ENCODE measurements around the gene PICK1.

The PICK1 gene

DNA sequence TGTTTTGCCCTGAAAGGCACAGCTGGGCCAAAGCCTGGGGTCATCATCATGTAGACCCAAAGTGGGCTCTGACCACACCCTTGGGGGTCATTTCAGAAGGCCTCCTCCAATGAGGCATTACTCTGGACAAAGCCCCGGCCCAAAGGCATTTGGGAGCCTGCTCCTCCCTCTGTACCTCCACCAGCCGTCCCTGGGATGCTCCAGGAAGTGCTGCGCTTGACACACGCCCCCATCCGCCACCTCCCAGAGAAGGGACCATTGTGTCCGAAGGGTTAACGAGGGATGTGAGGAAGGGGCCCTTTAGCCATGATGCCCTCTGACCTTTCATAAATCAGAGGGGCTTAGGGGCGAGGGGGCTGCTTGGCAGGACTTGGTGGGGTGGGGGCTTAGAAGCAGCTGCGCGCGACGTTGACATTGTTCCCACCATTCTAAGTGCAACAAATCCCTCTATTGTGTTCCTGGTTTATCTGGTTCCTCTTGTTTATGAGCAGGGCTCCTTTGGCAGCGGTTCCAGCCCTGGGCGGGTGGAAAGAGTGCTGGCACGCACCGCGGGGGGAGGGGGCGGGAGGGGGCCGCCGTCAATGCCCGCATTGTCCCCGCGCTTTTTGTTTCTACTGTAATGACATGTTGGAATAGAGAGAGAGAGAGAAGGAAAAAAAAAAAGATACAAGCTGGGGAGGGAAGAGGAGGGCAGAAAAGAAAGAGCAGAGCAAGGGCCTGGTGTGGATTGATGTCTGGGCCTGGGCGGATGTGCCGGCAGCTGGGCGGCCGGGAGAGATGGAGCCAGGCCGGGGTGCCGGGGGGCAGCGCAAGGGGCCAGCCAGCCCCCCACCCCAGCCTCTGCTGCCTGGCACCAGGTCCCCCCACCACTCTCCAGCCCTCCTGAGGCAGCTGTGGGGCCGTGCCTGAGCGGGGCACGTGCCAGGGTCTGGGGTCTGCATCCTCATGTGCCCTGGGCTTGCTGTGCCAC lies 40.7 kb upstream of the PICK1 start:
- H3K4me1 ChIP-seq, result peaks cover 7% of the 10 kb centered on the region
- no peaks in the 10 kb centered on the region for H3K9me3 ChIP-seq (ENCODE audit: control insufficient read depth, low read length)
- no peaks in the 10 kb centered on the region for H3K79me2 ChIP-seq
- H3K9ac ChIP-seq, result no peak overlapping the region
- peak overlapping the region; percentile 35 for H3K4me2 ChIP-seq (ENCODE audit: low read length)
- peak overlapping the region; percentile 78 for H2AFZ ChIP-seq
- no peak for TF ChIP-seq CTCF (IDR thresholded peaks at IDR 0.05)
- H3K36me3 ChIP-seq (ENCODE audit: control insufficient read depth, insufficient read depth, low read length), result no peaks in the 10 kb centered on the region
- H3K27ac ChIP-seq, result peak overlapping the region; percentile 36
- no peak overlapping the region for H3K4me3 ChIP-seq (ENCODE audit: low read depth, low read length)
- H3K27me3 ChIP-seq (ENCODE audit: control insufficient read depth, insufficient read depth, low read length), result no peaks in the 10 kb centered on the region

- H3K4me3 ChIP-seq (ENCODE audit: low read depth, low read length), result no peak overlapping the region
- no peaks in the 10 kb centered on the region for H3K79me2 ChIP-seq
- H3K9ac ChIP-seq, result no peak overlapping the region
- peaks cover 7% of the 10 kb centered on the region for H3K4me1 ChIP-seq
- H2AFZ ChIP-seq, result peak overlapping the region; percentile 78
- no peak for TF ChIP-seq CTCF (IDR thresholded peaks at IDR 0.05)
- H3K27ac ChIP-seq, result peak overlapping the region; percentile 36
- H3K9me3 ChIP-seq (ENCODE audit: control insufficient read depth, low read length), result no peaks in the 10 kb centered on the region
- H3K4me2 ChIP-seq (ENCODE audit: low read length), result peak overlapping the region; percentile 19
- H3K36me3 ChIP-seq (ENCODE audit: control insufficient read depth, insufficient read depth, low read length), result no peaks in the 10 kb centered on the region
- H3K27me3 ChIP-seq (ENCODE audit: control insufficient read depth, insufficient read depth, low read length), result no peaks in the 10 kb centered on the region
Measured at GRCh38 chr22:38017272-38017920, 39.8 kb upstream of the PICK1 start.

- Histone ChIP-seq H3K9ac (no peak overlapping the region), H3K36me3 (ENCODE audit: control insufficient read depth, insufficient read depth, low read length) (no peaks in the 10 kb centered on the region), H3K27ac (no peak overlapping the region), H2AFZ (no peak overlapping the region), H3K9me3 (ENCODE audit: control insufficient read depth, low read length) (no peaks in the 10 kb centered on the region), H3K4me1 (peaks cover 7% of the 10 kb centered on the region), H3K79me2 (no peaks in the 10 kb centered on the region), H3K4me3 (ENCODE audit: low read depth, low read length) (no peak overlapping the region), H3K4me2 (ENCODE audit: low read length) (no peak overlapping the region), H3K27me3 (ENCODE audit: control insufficient read depth, insufficient read depth, low read length) (no peaks in the 10 kb centered on the region)
- TF ChIP-seq CTCF (IDR thresholded peaks at IDR 0.05), result no peak
Measured at GRCh38 chr22:38017939-38018885, 39.0 kb upstream of the PICK1 start.

DNA sequence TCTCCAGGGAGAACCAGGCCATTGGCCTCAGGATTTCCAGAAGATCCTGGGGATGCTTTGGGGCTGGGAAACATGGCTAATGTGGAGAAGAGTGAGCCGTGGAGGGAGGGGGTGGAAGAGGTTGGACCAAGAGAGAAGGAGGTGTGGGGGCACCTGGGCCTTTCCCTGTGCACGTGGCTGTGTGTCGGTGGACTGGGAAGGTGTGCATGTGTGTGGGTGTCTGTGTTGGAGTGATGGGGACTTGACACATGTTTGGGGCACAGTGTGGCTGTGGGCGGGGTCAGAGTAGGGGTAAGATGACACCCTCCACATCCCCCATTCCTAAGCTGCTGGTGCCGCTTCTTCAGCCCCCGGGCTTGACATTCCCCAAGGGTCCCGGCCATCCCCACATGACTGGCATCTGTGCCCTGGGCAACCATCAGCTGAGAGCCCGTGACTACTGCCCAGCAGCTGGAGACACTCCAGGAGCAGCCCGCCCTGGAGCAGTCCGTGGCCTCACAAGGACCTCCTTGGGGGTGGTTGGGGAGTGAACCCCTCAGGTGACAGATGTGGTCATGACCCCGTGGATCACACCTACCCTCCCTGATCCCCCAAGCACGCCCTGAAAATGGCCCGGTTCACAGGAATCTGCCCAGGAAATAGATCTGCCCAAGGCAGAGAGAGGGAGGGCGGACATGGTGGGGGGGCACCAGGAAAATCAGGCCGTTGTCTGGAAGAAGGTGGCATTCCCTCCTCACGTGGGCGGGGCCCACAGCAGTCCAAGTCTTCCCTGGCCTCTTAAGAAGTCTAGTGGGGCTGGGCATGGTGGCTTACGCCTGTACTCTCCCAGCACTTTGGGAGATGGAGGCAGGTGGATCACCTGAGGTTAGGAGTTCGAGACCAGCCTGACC lies 38.0 kb upstream of the PICK1 start:
- Histone ChIP-seq H2AFZ (no peak overlapping the region), H3K79me2 (no peaks in the 10 kb centered on the region), H3K9me3 (ENCODE audit: control insufficient read depth, low read length) (no peaks in the 10 kb centered on the region), H3K4me1 (peaks cover 7% of the 10 kb centered on the region), H3K4me3 (ENCODE audit: low read depth, low read length) (no peak overlapping the region), H3K9ac (no peak overlapping the region), H3K4me2 (ENCODE audit: low read length) (no peak overlapping the region), H3K27me3 (ENCODE audit: control insufficient read depth, insufficient read depth, low read length) (no peaks in the 10 kb centered on the region), H3K36me3 (ENCODE audit: control insufficient read depth, insufficient read depth, low read length) (no peaks in the 10 kb centered on the region), H3K27ac (no peak overlapping the region)
- no peak for TF ChIP-seq CTCF (IDR thresholded peaks at IDR 0.05)
